Measurements from ENCODE around the gene HMSD. TPM values are rescaled to one million over a fixed set of nuclear protein-coding genes. Genes with fewer than 3 reads are reported as not detected.
"Not testable (repeated sequence)": the region's sequence is repeated elsewhere in the genome, so short reads cannot be mapped to it uniquely, and the experiment has no call there.

HMSD gene
- total and polyA plus RNA-seq, 2 experiments from 2014 or later: 2.6 to 25.1 TPM

DNA sequence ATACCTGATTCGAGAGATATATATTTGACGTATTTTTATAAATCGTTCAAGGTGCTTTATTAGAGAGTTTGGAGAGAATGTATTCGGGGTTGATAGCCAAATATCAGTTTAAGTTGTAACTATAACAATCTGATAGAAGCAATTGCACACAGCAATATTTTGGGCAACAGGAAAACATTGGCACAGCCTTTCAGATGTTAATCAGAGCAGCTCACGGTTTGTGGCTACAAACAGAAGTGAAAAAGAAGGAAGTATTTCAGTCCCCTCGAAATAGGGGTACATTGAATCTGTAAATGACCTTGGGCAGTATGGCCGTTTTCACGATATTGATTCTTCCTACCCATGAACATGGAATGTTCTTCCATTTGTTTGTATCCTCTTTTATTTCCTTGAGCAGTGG lies 20.8 kb upstream of the HMSD start (continued):
- TF ChIP-seq STAT1 (IDR thresholded peaks at IDR 0.05; ENCODE audit: unreplicated experiment) (no peak), JUNB (IDR thresholded peaks at IDR 0.05; ENCODE audit: unreplicated experiment) (no peak), EZH2 (IDR thresholded peaks at IDR 0.05; ENCODE audit: low read depth, unreplicated experiment) (no peak), ZNF114 (CRISPR knock-in tag; IDR thresholded peaks at IDR 0.05) (no peak), REST (IDR thresholded peaks at IDR 0.05; ENCODE audit: unreplicated experiment) (no peak), CREB1 (CRISPR knock-in tag; IDR thresholded peaks at IDR 0.05; ENCODE audit: low read depth) (no peak), POLR2AphosphoS5 (IDR thresholded peaks at IDR 0.05; ENCODE audit: low read depth) (no peak)
- TF ChIP-seq, protein P1, sequence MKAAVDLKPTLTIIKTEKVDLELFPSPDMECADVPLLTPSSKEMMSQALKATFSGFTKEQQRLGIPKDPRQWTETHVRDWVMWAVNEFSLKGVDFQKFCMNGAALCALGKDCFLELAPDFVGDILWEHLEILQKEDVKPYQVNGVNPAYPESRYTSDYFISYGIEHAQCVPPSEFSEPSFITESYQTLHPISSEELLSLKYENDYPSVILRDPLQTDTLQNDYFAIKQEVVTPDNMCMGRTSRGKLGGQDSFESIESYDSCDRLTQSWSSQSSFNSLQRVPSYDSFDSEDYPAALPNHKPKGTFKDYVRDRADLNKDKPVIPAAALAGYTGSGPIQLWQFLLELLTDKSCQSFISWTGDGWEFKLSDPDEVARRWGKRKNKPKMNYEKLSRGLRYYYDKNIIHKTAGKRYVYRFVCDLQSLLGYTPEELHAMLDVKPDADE (IDR thresholded peaks at IDR 0.05): no peak

- not testable (repeated sequence) for H3K4me2 ChIP-seq; H3K36me3 ChIP-seq (ENCODE audit: insufficient read depth); H3K79me2 ChIP-seq (replicated peaks; ENCODE audit: insufficient read depth); H3K27me3 Mint-ChIP-seq (ENCODE audit: insufficient read depth, low read depth, poor library complexity); H3K4me1 ChIP-seq (ENCODE audit: insufficient read depth); H2AFZ ChIP-seq; H3K9me2 ChIP-seq (ENCODE audit: insufficient read depth); ATAC-seq; DNase-seq (ENCODE audit: low spot score); H3F3A ChIP-seq (replicated peaks; ENCODE audit: low read depth); H3K27ac Mint-ChIP-seq; H3K4me3 ChIP-seq; H3K4me3 Mint-ChIP-seq; H4K20me1 ChIP-seq (replicated peaks; ENCODE audit: insufficient read depth); H3K4me1 Mint-ChIP-seq; H3K9me3 Mint-ChIP-seq; H3K27ac ChIP-seq (ENCODE audit: low read depth); H3K27me3 ChIP-seq (ENCODE audit: insufficient read depth); H3K36me3 Mint-ChIP-seq (ENCODE audit: low read depth)
These were observed 19.7 kb upstream of the HMSD start for GRCh38 chr18:63929369-63929768.

GRCh38 chr18:63930773-63931354 lies 18.2 kb upstream of the HMSD start:
- Mint-ChIP-seq H3K27ac (no peak overlapping the region), H3K4me3 (no peak overlapping the region), H3K36me3 (ENCODE audit: low read depth) (no peaks in the 10 kb centered on the region), H3K9me3 (no peaks in the 10 kb centered on the region), H3K4me1 (no peaks in the 10 kb centered on the region), H3K27me3 (ENCODE audit: insufficient read depth, low read depth, poor library complexity) (no peaks in the 10 kb centered on the region)
- Histone ChIP-seq H3K4me2 (no peak overlapping the region), H3K9me2 (ENCODE audit: insufficient read depth) (no peaks in the 10 kb centered on the region), H3F3A (replicated peaks; ENCODE audit: low read depth) (no peaks in the 10 kb centered on the region), H3K36me3 (ENCODE audit: insufficient read depth) (no peaks in the 10 kb centered on the region), H2AFZ (peak overlapping the region; percentile 38; the same call in 1 of the 2 replicates), H3K27me3 (ENCODE audit: insufficient read depth) (peaks cover 7% of the 10 kb centered on the region), H3K4me3 (no peak overlapping the region), H3K4me1 (ENCODE audit: insufficient read depth) (no peaks in the 10 kb centered on the region), H3K79me2 (replicated peaks; ENCODE audit: insufficient read depth) (no peaks in the 10 kb centered on the region), H3K27ac (ENCODE audit: low read depth) (no peak overlapping the region), H4K20me1 (replicated peaks; ENCODE audit: insufficient read depth) (no peaks in the 10 kb centered on the region)
- DNase-seq (ENCODE audit: low spot score): no peak
- ATAC-seq: no peak
- TF ChIP-seq JUNB (IDR thresholded peaks at IDR 0.05; ENCODE audit: unreplicated experiment) (no peak), EZH2phosphoT487 (IDR thresholded peaks at IDR 0.05; ENCODE audit: unreplicated experiment) (no peak), POLR2AphosphoS5 (IDR thresholded peaks at IDR 0.05; ENCODE audit: low read depth) (no peak), EZH2 (IDR thresholded peaks at IDR 0.05; ENCODE audit: low read depth, unreplicated experiment) (no peak), ZNF331 (CRISPR knock-in tag; IDR thresholded peaks at IDR 0.05; ENCODE audit: low read depth) (no peak), REST (IDR thresholded peaks at IDR 0.05; ENCODE audit: unreplicated experiment) (no peak)
- TF ChIP-seq, protein P1 (IDR thresholded peaks at IDR 0.05): no peak
